H54 (cell line): ENCODE results near the gene ZNF74.
"Not testable (repeated sequence)": the region's sequence is repeated elsewhere in the genome, so short reads cannot be mapped to it uniquely, and the experiment has no call there.

ENCODE experiments used
- DNase-seq: peaks from one replicate; pipeline ENCODE4 v3.0.0; 2011; ENCODE audit warnings: low spot score, mixed read lengths; ENCODE audit not compliant: insufficient read length
- FAIRE-seq: peaks from 3 replicates; lab custom pipeline; 2011; peaks lifted over from hg19 to GRCh38; lab: Jason Lieb, UNC
- POLR2A ChIP-seq: IDR thresholded peaks from 2 replicates; pipeline ENCODE4 v1.6.1; 2011; ENCODE audit warnings: low read depth, mild to moderate bottlenecking, low read length

The ZNF74 gene

GRCh38 chr22:20373195-20373706, 20.7 kb upstream of the ZNF74 start:
- DNase-seq, FAIRE-seq: not testable (repeated sequence)

DNA sequence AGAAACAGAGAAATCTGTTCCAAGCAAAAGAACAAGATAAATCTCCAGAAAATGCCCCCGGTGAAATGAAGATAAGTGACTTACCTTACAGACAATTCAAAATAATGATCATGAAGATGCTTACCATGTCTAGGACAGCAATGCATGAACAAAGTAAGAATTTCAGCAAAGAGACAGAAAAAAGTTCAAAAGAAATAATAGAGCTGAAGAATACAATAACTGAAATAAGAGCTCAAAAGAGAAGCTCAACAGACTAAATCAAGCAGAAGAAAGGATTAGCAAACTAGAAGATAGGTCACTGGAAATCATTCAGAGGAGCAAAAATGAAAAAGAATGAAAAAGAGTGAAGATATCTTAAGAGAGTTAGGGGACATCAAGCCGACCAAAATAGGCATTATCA, 19.8 kb upstream of the ZNF74 start:
- DNase-seq, FAIRE-seq: not testable (repeated sequence)

GRCh38 chr22:20376281-20376680, 17.7 kb upstream of the ZNF74 start:
- FAIRE-seq, DNase-seq: not testable (repeated sequence)

- FAIRE-seq, DNase-seq: not testable (repeated sequence)
These were observed 17.0 kb upstream of the ZNF74 start for GRCh38 chr22:20376983-20377382.

GRCh38 chr22:20378110-20378509, 15.8 kb upstream of the ZNF74 start:
- no peak for FAIRE-seq
- TF ChIP-seq POLR2A: no peak
- no peak for DNase-seq

DNA sequence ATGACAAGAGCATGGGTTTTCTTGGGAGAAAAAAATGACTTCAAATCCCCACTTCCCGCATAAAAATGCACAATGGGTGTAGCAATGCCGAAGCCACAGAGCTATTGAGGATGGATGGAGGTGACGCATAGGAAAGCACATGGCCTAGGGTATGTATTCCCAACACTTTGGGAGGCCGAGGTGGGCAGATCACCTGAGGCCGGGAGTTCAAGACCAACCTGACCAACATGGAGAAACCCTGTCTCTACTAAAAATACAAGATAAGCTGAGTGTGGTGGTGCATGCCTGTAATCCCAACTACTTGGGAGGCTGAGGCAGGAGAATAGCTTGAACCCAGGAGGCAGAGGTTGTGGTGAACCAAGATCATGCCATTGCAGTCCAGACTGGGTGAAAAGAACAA, 15.3 kb upstream of the ZNF74 start:
- not testable (repeated sequence) for FAIRE-seq, DNase-seq

DNA sequence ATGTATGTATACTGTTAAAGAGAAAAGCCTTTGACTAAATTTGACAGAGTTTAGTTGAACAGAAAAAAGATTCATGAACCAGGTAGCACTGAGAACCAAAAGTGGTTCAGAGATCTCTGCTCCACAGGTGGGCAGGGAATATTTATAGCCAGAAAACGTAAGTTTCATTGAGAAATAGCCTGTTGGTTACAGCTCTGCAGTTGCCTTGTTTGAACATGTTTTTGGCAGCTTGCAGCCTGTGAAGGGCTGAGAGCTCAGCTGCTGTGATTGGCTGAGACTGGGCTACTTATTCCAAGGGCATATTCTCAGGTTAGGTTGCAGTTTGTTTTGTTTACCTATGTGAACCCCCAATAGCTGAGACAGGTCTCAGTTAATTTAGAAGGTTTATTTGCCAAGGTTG, 13.5 kb upstream of the ZNF74 start:
- FAIRE-seq (no peak), DNase-seq (no peak)
- TF ChIP-seq POLR2A: no peak

- DNase-seq (no peak), FAIRE-seq (no peak)
- TF ChIP-seq POLR2A: no peak
These were observed 10.4 kb upstream of the ZNF74 start for GRCh38 chr22:20383538-20383937.

GRCh38 chr22:20384171-20384570, 9.8 kb upstream of the ZNF74 start:
- no peak for FAIRE-seq
- no peak for DNase-seq
- no peak for TF ChIP-seq POLR2A

DNA sequence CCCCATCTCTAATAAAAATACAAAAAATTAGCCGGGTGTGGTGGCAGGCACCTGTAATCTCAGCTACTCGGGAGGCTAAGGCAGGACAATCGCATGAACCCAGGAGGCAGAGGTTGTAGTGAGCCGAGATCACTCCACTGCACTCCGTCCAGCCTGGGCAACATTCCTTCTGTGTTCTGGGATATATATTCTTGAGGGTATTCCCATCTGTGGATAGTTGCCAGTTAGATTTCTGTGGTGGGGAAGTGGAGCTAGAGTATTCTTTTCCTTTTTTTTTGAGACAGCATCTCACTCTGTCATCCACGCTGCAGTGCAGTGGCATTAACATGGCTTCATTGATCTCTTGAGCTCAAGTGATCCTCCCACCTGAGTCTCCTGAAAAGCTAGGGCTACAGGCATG, 9.1 kb upstream of the ZNF74 start:
- no peak for DNase-seq
- no peak for TF ChIP-seq POLR2A
- no peak for FAIRE-seq

DNA sequence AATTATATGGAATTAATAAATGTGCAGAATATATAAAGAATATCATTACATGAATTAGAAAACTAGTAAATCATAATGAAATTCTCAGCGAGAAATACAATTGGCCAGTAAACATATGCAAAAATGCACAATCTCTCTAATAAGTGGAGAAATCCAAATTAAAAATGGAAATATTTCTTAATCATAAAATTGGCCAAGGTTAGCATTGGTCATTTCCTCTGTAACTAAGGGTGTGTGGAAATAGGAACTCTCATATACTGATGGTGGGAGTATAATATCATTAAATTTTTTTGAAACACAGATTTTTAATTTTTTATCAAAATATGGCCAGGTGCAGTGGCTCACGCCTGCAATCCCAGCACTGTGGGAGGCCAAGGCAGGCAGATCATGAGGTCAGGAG, 7.6 kb upstream of the ZNF74 start:
- DNase-seq (no peak), FAIRE-seq (no peak)
- TF ChIP-seq POLR2A: no peak

- DNase-seq (no peak), FAIRE-seq (no peak)
- no peak for TF ChIP-seq POLR2A
These were observed 7.0 kb upstream of the ZNF74 start for GRCh38 chr22:20386972-20387371.

DNA sequence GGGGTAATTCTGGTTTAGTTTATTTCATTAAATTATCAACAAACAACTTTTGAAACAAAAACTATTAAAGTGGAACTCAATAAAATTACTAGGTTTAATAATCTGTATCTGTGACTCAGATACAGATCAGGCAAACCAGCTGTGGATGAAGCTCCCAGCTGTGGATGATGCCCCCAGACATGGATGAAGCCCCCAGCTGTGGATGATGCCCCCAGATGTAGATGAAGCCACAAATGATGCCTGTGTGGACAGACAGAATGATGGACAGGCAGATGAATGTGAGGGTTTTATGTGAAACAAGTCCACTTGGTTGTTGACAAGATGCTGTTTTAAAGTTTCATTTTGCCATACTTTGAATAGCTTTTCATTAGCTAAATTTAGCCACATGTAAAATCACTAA, 5.8 kb upstream of the ZNF74 start:
- TF ChIP-seq POLR2A: no peak
- DNase-seq (no peak), FAIRE-seq (no peak)

GRCh38 chr22:20389288-20389687, 4.7 kb upstream of the ZNF74 start:
- TF ChIP-seq POLR2A: no peak
- DNase-seq (no peak), FAIRE-seq (no peak)

DNA sequence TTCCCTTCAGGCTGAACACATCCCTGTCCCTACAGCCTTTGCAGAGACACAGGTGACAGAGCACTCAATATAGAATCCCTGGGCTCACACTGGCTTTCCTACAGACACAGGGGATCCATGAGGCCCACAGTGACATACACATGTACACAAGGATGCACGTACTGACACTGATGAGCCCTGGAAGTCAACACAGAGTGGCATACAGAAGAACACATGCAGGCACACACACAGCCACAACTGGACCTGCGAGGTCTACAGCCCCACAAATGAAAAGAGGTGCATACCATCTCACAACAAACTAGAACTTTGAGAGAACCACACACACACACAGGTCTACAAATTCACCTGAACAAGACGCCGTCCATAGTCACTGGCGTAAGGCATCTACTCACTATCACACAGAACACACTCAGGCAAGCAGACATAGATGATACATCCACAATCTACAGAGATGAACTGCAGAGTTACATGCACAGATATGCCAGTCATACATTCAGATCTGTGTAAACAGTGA, 3.5 kb upstream of the ZNF74 start:
- no peak for TF ChIP-seq POLR2A
- no peak for FAIRE-seq
- DNase-seq: no peak

DNA sequence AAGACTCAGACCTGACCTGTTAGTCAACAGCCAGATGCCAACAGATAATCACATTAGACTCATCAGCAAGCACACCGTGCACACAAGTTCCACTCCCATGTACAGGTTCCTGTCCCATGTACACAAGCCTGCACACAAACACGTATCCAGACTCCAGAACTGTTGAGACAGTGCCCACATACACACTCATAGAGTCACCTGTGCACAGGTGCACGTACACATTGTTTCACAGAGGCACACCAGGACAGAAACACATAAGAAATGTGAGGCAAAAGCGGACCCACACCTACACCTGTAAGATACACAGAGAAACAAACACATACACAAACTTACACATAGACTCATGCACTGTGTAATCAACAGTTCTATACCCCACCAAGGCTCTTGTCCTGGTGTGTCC, 2.7 kb upstream of the ZNF74 start:
- TF ChIP-seq POLR2A: no peak
- no peak for DNase-seq
- no peak for FAIRE-seq

GRCh38 chr22:20392365-20392881, 1.5 kb upstream of the ZNF74 start:
- DNase-seq, FAIRE-seq: not testable (repeated sequence)
